Tibial nerve (tissue), 4 donors: ENCODE data around the gene MICAL2. TPM values are rescaled to one million over a fixed set of nuclear protein-coding genes. Genes with fewer than 3 reads are reported as not detected.
A peak's percentile ranks its signal among the peaks of the same experiment; 100 is the strongest.

Experiments used
- DNase-seq, 2 donors: peaks; one replicate each; pipeline ENCODE4 v3.0.0-alpha.2; 2019; ENCODE audit warnings: low spot score in 2 of 2
- H3K27ac ChIP-seq, 4 donors: fragments of 200-600 bp; sonication (generic) in 3 of 4; one replicate each; pipeline ENCODE4 v1.5.1; 2017 to 2019; ENCODE audit warnings: mild to moderate bottlenecking in 1 of 4
- H3K27me3 ChIP-seq, 2 donors: fragments of 200-600 bp; sonication (generic) in 1 of 2; one replicate each; pipeline versions ENCODE4 v1.5.1 to v1.6.0; 2017 to 2019
- H3K36me3 ChIP-seq, 3 donors: fragments of 200-600 bp; sonication (generic); one replicate each; pipeline ENCODE4 v1.5.1; 2018 to 2019
- H3K4me1 ChIP-seq, 4 donors: fragments of 200-600 bp; sonication (generic) in 3 of 4; one replicate each; pipeline ENCODE4 v1.5.1; 2017 to 2019
- H3K4me3 ChIP-seq, 4 donors: fragments of 200-600 bp; sonication (generic) in 3 of 4; one replicate each; pipeline ENCODE4 v1.5.1; 2017 to 2019; ENCODE audit warnings: mild to moderate bottlenecking in 1 of 4, moderate library complexity in 1 of 4
- H3K9me3 ChIP-seq, 4 donors: fragments of 200-600 bp; sonication (generic) in 3 of 4; one replicate each; pipeline ENCODE4 v1.5.1; 2017 to 2019
- CTCF ChIP-seq, 5 experiments: fragments of 200-600 bp in 3 of 5; fragments of 450-650 bp in 2 of 5; sonication (generic) in 3 of 5; IDR thresholded peaks; one replicate each; pipeline ENCODE4 v1.5.1; 2016 to 2019; ENCODE audit warnings: antibody characterized with exemption in 5 of 5, mild to moderate bottlenecking in 3 of 5, moderate library complexity in 2 of 5
- EP300 ChIP-seq, 2 donors: sonication (generic); formaldehyde crosslinking; IDR thresholded peaks; one replicate each; pipeline ENCODE4 v1.6.1; 2017; ENCODE audit warnings: antibody characterized with exemption in 2 of 2, mild to moderate bottlenecking in 1 of 2
- POLR2A ChIP-seq, 2 donors: fragments of 450-650 bp; IDR thresholded peaks; one replicate each; pipeline ENCODE4 v1.6.1; 2017; ENCODE audit warnings: antibody characterized with exemption in 2 of 2, mild to moderate bottlenecking in 2 of 2, moderate library complexity in 2 of 2
- WGBS, 2 donors: methylation state at CpG; one replicate each; pipeline ENCODE4 v1.1.5; 2018; 5-methylcytosine and 5-hydroxymethylcytosine counted together
- total RNA-seq, 4 donors: library from RNA; depleted of rRNA; stranded (reverse); fragments of >200 nt; gene quantifications; one replicate each; pipeline ENCODE4 v1.1.0, GENCODE V29; 2016

MICAL2 gene
- total RNA-seq, 4 donors from 2014 or later: 87.0 to 136 (median 101) TPM

- Histone ChIP-seq H3K4me1 (peaks cover 0 to 10% (median 0%) of the 10 kb centered on the region in 4 donors), H3K36me3 (no peaks in the 10 kb centered on the region), H3K27me3 (no peaks in the 10 kb centered on the region), H3K4me3 (no peak overlapping the region), H3K9me3 (peaks cover 0 to 6% (median 0%) of the 10 kb centered on the region in 4 donors), H3K27ac (no peak overlapping the region)
- WGBS, 2 donors: 95 to 96% methylated on average over 3 of the region's 3 CpGs
- DNase-seq: no peak
- no peak for TF ChIP-seq EP300 (IDR thresholded peaks at IDR 0.05)
- no peak for TF ChIP-seq POLR2A (IDR thresholded peaks at IDR 0.05)
Observed at GRCh38 chr11:12064954-12065280, 45.5 kb upstream of the MICAL2 start.

GRCh38 chr11:12066056-12066798, 44.2 kb upstream of the MICAL2 start:
- 81 to 93% methylated on average over 7 of the region's 7 CpGs for WGBS, 2 donors
- TF ChIP-seq EP300 (IDR thresholded peaks at IDR 0.05): no peak
- no peak for TF ChIP-seq POLR2A (IDR thresholded peaks at IDR 0.05)
- no peak for TF ChIP-seq CTCF (IDR thresholded peaks at IDR 0.05)
- Histone ChIP-seq H3K4me3 (no peak overlapping the region), H3K27me3 (no peaks in the 10 kb centered on the region), H3K36me3 (no peaks in the 10 kb centered on the region), H3K27ac (peak overlapping the region in 1 of 4 donors; percentile 4), H3K9me3 (peaks cover 0 to 6% (median 0%) of the 10 kb centered on the region in 4 donors), H3K4me1 (peaks cover 0 to 10% (median 0%) of the 10 kb centered on the region in 4 donors)
- no peak for DNase-seq

GRCh38 chr11:12066799-12067508, 43.4 kb upstream of the MICAL2 start:
- H3K36me3 ChIP-seq: no peaks in the 10 kb centered on the region
- no peak overlapping the region for H3K4me3 ChIP-seq
- 51% methylated on average over 8 of the region's 8 CpGs for WGBS, 2 donors
- no peak for DNase-seq
- H3K27me3 ChIP-seq: no peaks in the 10 kb centered on the region
- peak overlapping the region in 1 of 4 donors; percentile 4 for H3K27ac ChIP-seq
- peaks cover 0 to 10% (median 0%) of the 10 kb centered on the region in 4 donors for H3K4me1 ChIP-seq
- TF ChIP-seq POLR2A (IDR thresholded peaks at IDR 0.05) (no peak), CTCF (IDR thresholded peaks at IDR 0.05) (no peak), EP300 (IDR thresholded peaks at IDR 0.05) (no peak)
- H3K9me3 ChIP-seq: peaks cover 0 to 6% (median 0%) of the 10 kb centered on the region in 4 donors

GRCh38 chr11:12067796-12068357, 42.5 kb upstream of the MICAL2 start:
- H3K27me3 ChIP-seq: no peaks in the 10 kb centered on the region
- H3K9me3 ChIP-seq: peaks cover 0 to 6% (median 0%) of the 10 kb centered on the region in 4 donors
- no peak for TF ChIP-seq EP300 (IDR thresholded peaks at IDR 0.05)
- no peak for TF ChIP-seq CTCF (IDR thresholded peaks at IDR 0.05)
- no peak for TF ChIP-seq POLR2A (IDR thresholded peaks at IDR 0.05)
- no peak overlapping the region for H3K4me3 ChIP-seq
- H3K27ac ChIP-seq: no peak overlapping the region
- peaks cover 0 to 10% (median 0%) of the 10 kb centered on the region in 4 donors for H3K4me1 ChIP-seq
- no peaks in the 10 kb centered on the region for H3K36me3 ChIP-seq
- WGBS, 2 donors: 61 to 71% methylated on average over 5 of the region's 5 CpGs
- DNase-seq: no peak

- Histone ChIP-seq H3K27me3 (no peaks in the 10 kb centered on the region), H3K4me1 (peaks cover 0 to 10% (median 0%) of the 10 kb centered on the region in 4 donors), H3K4me3 (no peak overlapping the region), H3K9me3 (peaks cover 0 to 6% (median 0%) of the 10 kb centered on the region in 4 donors), H3K27ac (no peak overlapping the region), H3K36me3 (no peaks in the 10 kb centered on the region)
- 72 to 79% methylated on average over 10 to 12 of the region's 12 CpGs for WGBS, 2 donors
- DNase-seq: no peak
- TF ChIP-seq POLR2A (IDR thresholded peaks at IDR 0.05) (no peak), CTCF (IDR thresholded peaks at IDR 0.05) (no peak), EP300 (IDR thresholded peaks at IDR 0.05) (no peak)
Observed at GRCh38 chr11:12069066-12069676, 41.2 kb upstream of the MICAL2 start.
